ENCODE data around the gene RCE1.

RCE1 gene

DNA sequence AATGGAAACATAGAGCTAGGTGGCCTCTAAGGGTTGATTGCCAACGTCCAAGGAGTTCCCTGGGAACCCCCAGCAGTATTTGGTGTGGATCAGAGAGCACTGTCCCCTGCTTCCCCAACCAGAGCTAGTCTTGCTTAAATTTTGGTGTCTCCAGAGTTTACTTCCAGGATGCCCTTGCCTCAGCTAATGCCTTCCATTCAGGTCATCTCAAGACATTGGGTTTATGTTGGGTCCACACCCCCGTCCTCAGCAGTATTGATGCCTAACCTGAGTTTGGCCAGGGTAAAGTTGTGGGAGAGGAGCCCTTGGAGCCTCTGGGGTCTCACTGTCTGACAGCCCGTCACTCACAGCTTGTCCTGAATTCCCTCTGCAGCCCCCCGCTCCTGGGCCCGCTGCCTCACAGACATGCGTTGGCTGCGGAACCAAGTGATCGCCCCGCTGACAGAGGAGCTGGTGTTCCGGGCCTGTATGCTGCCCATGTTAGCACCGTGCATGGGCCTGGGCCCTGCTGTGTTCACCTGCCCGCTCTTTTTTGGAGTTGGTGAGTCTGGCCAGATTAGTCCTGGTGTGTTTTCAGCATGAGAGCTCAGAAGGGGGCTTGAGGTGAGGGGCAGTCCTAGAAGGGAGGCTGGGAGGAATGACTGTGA, 1.4 kb downstream of the RCE1 start:
- H3K27ac ChIP-seq = no peak overlapping the region
- no peak for DNase-seq (ENCODE audit: low read depth, low spot score)

DNA sequence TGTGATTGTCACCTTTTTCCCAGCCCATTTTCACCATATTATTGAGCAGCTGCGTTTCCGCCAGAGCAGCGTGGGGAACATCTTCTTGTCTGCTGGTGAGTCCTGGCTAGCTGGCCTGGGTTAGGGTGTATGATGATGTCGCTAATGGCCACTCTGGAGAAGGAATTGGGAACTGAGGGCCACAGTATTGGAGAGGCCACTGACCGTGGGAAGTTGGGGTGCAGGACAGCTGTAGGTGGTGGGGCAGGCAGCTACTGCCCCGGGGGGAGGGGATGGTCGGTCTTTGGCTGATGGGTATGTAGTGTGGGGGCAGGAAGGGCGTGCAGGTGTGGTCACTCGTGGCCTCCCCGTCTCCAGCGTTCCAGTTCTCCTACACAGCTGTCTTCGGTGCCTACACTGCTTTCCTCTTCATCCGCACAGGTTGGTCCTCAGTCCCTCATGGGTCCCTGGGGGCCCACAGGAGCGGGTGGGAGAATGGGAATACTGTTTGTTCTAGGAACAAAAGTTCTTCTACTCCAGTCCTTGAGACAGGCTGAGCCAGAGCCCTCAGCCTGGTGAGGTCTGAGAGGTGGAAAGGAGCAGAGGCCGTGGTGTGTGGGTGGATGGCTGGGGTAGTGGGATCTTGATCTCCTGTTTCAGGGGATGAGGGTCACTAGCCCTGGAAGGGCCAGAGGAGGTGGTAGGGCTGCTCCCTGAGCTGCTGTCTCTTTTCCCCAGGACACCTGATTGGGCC, 2.1 kb downstream of the RCE1 start:
- H3K27ac ChIP-seq = no peak overlapping the region
- no peak for DNase-seq (ENCODE audit: low read depth, low spot score)

DNA sequence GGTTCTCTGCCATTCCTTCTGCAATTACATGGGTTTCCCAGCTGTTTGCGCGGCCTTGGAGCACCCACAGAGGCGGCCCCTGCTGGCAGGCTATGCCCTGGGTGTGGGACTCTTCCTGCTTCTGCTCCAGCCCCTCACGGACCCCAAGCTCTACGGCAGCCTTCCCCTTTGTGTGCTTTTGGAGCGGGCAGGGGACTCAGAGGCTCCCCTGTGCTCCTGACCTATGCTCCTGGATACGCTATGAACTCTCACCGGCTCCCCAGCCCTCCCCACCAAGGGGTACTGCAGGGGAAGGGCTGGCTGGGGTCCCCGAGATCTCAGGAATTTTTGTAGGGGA, 2.6 kb downstream of the RCE1 start:
- no peak overlapping the region for H3K27ac ChIP-seq
- no peak for DNase-seq (ENCODE audit: low read depth, low spot score)

DNA sequence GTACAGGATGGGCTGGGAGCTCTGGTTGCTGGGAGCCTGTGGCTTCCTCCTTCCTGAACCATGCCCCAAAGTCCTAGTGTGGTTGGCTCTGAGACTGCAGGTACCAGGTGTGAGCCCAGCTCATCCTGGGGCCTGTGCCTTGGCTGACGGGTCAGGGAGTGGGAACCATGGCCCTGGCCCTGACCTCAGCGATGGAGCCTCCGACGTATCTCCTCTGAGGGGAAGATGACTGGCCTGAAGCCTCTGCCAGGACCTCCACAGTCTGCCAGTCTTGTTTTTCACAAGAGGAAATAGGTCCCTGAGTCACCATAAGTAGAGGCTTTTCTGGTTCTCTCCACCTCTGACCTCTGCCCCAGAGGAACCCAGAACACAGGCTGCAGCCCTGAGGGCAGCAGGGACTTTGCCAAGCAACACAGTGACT, 3.4 kb downstream of the RCE1 start:
- H3K27ac ChIP-seq = peak overlapping the region; percentile 13
- DNase-seq (ENCODE audit: low read depth, low spot score) = no peak

DNA sequence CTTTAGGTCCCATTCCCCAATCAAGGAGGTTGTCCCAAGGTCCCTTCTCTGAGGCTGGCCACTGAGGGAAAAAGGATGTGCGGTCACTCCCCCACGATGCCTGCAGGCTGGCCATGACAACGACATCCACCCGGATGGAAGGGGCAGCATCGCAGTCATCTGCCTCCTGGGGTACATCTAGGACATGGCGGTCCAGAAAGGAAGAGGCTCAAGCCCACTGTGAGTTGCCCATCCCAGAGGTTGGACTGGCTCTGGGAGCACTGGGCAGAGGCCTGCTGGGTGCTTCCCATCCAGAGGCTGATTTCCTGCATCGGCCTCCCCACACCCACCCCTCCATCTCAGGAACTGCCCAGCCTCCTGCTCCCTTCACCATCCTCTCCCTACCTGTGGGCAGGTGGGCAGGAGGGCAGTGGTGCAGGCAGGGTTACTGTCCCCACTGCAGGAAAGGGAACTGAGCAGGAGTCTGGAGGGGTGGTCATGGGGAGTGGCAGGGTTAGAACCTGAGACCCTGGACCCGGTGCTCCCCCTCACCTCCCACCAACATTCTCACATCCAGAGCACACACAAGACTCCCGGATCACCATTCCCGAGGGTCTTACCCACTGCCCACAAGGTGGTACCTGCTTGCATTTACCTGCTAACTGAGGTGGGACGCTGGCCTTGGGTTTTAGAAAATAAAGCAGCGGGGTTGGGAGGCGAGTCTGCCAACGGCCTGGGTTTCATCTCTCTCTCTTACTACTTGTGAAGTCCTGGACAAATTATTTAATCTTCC, 4.4 kb downstream of the RCE1 start:
- no peak for DNase-seq (ENCODE audit: low read depth, low spot score)
- no peak overlapping the region for H3K27ac ChIP-seq

DNA sequence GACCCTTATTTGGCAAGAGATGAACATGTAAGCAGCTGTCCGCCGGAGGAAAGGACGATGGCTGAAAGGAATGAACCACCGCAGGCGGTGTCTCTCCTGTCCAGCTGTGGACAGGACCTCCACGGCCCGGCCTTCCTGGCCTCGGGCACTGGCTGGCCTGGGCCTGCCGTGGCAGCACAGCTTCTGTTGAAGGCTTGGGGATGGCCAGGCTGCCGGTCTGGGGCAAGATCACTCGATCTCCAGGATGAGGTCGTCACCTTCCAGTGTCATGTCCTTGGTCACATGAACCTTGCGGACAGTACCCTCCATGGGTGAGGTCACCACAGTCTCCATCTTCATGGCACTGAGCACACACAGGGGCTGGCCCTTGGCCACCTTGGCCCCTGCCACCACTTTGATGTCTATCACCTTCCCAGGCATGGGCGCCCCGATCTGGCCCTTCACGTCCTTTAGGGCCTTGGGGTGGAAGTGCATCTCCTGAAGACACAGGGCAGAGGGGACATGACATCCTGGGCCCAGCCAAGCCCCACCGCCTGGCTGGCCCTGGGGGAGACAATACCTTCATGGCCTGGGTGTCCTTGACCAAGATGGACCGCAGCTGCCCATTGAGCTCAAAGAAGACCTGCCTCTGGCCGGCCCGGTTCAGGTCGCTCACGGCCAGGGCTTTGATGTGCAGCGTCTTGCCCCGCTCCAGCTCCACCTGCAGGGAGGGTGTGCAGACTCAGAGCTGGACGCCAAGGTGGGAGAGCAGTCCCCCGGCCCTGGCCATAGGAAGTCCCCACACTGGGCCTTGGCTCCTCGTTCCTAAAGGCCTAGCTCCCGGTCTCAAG, 5.6 kb downstream of the RCE1 start:
- no peak for DNase-seq (ENCODE audit: low read depth, low spot score)
- no peak overlapping the region for H3K27ac ChIP-seq

DNA sequence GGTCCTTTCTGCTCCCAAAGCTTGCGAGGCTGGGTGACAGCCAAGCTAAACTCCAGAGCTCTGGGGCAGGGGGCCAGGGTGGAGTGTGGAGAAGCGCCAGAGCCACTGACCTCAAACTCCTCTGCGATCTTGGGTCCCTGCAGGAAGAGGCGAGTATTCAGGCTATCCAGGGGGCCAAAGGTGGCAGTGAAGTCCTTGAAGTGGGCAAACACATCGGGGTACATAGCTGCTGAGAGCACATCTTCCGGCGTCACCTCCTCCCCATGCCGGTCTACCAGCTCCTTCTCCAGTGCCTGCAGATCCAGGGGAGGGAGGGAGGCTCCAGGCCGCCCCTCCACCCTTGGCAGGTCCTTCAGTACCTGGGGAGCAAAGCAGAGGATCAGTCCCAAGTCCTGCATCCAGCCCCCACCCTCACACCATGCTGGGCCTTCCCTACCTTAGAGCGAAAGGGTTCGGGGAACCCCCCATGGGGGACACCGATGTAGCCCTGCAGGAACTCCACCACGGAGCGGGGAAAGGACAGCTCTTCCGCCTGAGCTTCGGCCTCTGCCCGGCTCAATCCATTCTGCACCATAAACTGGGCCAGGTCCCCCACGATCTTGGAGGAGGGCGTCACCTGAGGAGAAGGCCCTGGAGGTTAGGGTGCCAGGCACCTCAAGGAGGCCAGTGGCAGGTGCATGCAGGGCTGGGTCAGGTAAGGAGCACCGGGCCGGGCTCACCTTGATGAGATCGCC, 6.4 kb downstream of the RCE1 start:
- no peak overlapping the region for H3K27ac ChIP-seq
- DNase-seq (ENCODE audit: low read depth, low spot score) = no peak

DNA sequence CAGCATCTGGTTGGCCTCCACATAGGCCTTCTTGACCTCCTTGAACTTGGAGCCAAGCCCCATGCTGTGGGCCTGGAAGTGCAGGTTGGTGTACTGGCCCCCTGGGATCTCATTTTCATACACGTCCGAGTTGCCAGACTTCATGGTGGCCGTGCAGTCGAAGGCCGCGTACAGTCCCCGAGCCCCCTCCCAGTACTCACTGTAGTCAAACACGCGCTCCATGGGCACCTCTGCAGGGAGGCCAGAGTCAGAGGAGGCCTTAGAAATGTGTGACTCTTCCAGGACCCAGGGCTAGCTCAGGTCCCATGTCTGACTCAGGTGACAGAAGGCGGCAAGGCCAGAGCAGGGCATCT, 7.0 kb downstream of the RCE1 start:
- no peak for DNase-seq (ENCODE audit: low read depth, low spot score)
- no peak overlapping the region for H3K27ac ChIP-seq

DNA sequence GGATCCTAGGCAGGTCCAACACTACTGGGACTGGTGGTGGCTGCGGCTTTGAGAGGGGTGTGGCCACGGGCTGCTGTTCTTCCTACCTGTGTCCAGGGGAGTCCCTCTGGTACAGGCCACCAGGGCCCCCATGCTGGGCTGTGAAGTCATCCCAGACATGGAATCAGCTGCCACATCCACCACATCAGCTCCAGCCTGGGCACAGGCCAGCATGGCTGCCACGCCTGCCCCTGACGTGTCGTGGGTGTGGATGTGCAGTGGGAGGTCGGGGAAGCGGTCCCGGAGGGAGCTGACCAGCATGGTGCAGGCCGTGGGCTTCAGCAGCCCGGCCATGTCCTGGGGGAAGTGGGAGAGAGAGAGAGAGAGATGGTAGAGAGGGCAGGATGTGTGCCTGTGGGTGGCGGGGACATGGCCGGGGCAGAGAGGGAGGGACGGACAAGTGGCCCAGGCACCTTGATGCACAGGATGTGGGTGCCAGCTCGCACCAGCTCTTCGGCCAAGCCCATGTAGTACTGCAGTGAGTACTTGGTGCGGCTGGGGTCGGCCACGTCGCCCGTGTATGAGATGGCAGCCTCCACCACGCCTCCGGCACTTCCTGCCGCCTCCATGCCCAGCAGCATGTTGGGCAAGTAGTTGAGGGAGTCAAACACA, 7.5 kb downstream of the RCE1 start:
- H3K27ac ChIP-seq = no peak overlapping the region
- no peak for DNase-seq (ENCODE audit: low read depth, low spot score)

DNA sequence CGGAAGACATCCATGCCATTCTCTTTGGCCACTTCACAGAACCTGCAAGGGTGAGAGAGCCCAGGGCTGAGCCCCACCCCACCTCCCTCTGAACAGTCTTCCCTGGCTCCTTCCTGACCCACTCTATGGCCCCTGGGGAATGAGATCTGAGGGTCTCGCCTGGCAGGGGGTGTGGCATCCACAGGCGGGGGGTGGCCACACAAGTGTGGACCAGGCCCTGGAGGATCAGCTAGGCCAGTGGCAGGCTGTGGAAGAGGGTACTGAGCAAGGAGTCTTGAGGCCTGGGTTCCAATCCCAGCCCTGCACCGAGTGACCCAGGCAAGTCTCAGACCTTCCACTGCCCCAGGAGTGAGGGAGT, 8.0 kb downstream of the RCE1 start:
- no peak overlapping the region for H3K27ac ChIP-seq
- no peak for DNase-seq (ENCODE audit: low read depth, low spot score)

DNA sequence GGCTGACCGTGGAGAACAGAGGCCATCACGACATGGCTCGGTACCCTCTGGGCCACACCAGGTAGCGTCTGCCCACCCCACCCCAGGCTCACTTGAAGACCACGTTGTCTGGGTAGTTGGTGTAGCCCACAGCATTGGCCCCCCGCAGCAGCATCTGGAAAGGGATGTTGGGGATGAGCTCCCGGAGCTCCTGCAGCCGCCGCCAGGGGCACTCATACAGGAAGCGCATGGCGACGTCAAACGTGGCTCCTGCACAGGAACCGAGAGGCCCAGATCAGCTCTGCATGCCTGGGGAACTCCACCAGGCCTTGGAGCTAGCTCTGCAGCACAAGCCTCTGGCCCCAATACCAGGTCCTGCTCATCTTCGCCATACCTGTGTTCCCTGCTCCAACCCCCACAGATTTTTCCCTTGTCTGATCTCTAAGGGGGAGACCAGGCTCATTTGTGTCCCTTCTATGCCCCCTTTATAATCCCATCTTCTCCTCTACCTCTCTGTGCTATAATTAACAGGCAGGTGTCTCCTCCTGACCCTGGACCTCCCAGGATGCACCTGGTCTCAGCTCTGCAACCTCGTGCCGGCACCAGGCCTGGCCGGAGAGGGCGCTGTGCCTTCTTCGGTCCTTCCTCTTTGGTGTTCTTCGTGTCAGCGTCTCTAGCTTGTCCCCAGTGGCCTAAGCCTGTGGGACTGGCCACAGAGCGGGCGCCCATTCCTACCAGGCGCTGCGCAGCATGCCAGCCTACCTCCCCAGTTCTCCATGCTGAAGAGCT, 8.6 kb downstream of the RCE1 start:
- DNase-seq (ENCODE audit: low read depth, low spot score) = no peak
- no peak overlapping the region for H3K27ac ChIP-seq

DNA sequence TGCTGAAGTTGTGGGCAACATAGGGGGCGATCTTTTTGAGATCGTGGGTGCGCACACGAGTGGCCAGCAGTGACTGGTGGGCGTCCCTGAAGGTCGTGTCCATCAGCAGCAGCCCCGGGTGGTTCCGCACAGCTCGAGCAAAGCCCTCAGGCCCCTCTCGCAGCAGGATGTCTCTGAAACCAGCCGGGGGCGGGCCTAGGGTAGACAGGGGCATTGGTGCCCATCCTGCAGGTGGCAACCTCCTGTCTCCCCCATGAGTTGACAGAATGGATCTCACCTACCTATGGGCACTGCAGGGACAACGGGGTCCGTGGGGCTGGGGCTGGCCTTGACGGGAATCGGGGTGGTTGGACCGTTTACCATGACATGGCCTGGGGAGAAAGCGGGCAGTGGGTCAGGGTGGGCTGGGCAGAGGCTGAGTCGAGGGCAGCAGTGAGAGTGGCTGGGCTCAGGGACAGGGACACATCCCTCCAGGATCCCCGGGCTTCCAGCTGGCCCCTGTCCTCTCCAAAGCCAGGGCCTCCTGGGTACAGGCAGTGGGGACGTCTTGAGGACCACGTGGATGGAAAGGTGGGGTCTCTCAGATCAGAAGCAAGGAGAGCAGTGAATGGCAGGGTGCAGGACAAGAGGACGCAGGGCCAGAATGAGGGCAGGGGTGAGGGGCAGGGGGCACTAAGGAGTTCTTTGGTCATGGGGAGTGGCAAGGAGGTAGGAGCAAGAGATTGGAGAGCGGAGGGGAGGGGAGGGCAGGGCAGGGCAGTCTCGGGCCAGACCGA, 9.4 kb downstream of the RCE1 start:
- DNase-seq (ENCODE audit: low read depth, low spot score) = no peak
- H3K27ac ChIP-seq = no peak overlapping the region

DNA sequence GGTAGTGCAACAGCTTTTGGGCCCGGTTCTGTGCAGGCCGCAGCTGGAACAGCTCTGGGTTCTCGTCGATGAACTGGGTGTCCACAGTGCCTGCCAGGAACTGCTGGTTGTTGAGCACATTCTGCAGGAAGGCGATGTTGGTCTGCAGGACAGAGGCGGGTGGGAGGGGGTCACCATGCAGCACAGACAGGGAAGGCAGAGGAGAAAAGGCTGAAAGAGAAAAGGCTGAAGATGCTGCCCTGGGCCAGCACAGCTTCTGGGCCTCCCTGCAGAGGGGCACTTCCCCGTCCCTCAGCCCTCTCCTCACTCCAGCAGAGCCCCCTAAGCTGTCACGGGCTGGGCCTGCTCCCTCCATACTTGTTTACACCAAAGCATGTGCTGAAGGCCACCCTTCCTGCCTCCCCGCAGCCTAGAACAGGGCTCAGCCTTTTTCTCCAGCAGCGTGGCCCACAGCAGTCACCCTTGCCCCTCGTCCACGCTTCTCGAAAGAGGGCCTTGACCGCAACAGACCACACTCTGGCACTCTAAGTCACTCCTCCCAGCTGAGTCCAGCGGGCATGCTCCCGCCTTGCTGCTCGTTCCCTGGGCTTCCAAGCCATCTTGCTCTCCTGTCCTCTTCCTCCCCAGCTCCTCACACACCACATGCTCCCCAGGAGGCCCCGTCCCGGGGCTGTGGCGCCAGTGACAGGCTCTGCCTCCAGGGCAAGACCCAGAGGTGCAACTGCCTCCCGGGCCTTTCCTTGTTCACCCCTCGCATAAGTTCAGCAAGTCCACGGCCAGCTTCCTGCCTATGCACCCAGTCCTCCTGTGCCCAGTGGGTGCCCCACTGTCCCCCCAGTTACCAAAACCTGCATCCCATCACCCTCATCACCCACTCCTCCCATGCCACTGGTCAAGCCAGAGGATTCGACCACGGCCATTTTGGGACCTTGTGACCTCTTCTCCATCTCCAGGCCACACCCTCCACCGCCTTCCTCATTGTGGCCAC, 10.3 kb downstream of the RCE1 start:
- no peak overlapping the region for H3K27ac ChIP-seq
- no peak for DNase-seq (ENCODE audit: low read depth, low spot score)

DNA sequence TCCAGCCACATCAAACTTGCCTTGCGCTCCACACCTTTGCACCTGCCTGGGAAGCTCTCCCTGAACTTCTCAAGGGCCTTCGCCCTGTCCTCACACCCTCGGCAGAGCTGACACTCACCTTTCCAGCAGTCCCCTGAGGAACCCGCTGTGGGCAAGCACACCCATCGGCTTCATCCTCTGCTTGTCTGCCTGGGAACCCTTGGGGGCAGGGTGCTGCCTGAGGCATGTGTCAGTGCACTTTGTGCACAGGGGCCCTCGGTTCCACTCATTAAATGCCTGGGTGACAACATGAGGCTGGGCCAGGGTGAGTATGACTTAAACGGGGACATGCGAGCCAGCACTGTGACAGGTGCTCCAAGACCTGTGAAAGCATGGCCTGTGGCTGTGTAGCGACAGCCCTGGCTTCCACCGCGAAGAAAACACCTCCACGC, 11.0 kb downstream of the RCE1 start:
- no peak overlapping the region for H3K27ac ChIP-seq
- no peak for DNase-seq (ENCODE audit: low read depth, low spot score)

DNA sequence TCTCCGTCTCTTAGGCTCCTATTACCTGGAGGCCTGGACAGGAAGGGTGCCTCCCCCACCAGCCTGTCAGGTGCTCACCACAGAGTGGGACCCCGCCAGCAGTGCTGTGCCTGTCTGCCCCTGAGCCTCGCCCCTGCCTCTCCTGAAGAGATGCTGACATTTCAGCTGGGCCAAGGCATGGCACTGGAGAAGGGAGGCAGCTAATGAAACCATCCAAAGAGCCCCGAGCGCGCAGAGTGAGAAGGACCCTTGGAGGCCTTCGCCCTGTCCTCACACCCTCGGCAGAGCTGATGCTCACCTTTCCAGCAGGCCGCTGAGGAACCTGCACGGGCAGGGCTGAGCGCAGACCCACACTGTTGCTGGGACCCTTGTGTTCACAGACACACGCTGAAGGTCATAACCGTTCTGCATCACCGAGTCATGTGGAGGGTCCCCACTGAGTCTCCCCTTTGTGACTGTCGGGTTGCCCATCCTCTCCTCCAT, 11.5 kb downstream of the RCE1 start:
- H3K27ac ChIP-seq = no peak overlapping the region
- no peak for DNase-seq (ENCODE audit: low read depth, low spot score)

DNA sequence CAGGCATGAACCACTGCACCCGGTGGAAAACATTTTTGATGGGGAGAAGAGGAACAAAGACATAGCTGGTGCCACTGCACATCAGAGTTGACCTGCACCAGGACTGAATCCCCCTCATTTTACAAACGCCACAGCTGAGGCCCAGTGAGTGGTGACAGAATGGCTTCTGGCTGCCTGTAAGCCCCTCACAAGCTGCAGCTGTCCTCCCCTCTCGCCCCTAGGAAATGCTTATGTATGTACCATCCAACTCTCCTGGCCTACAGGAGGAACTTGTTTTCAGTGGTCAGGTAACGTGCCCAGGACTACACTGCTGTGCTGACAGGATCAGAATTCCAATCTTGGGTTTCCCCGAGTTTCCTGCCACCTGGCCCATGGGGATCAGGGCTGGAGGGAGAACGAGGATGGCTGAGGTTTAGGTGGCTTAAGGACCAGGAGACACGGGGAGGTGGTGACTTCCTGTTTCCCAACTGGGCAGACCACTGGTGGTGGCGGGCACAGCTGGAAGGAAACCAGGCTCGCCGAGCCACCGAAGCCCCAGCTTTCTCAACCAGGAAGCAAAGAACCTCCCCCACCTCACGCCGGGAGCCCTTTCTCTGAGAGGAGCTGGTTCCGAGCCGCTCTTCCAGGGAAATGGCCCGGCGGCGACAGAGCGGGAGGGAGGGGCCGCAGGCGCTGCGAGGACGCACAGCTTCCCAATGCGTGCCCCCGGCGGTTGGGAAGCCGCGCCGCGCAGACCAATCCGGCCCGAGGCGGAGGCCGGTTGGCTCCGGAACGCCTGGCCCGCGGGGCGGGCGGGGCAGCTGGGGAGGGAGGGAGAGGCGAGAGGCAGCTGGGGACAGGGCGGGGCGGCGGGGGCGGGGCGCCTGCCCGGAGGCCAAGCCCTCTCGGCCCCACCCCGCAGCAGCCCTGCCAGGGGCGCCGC, 12.6 kb downstream of the RCE1 start:
- DNase-seq (ENCODE audit: low read depth, low spot score) = no peak
- H3K27ac ChIP-seq = peak overlapping the region; percentile 67

Measured in epithelial cell of prostate (primary cell).